IPS-18a (cell line): ENCODE measurements around the gene INTS14.
"Not testable (repeated sequence)": the region's sequence is repeated elsewhere in the genome, so short reads cannot be mapped to it uniquely, and the experiment has no call there.

Experiments used
- H3K27ac ChIP-seq: one replicate; pipeline ENCODE4 v1.5.1; 2013; ENCODE audit warnings: low read length
- H3K27me3 ChIP-seq: one replicate; pipeline ENCODE4 v1.6.1; 2013; ENCODE audit warnings: mild to moderate bottlenecking, low read length; ENCODE audit not compliant: control insufficient read depth, insufficient read depth
- H3K36me3 ChIP-seq: one replicate; pipeline ENCODE4 v1.6.1; 2013; ENCODE audit warnings: low read depth, low read length; ENCODE audit not compliant: control insufficient read depth
- H3K4me1 ChIP-seq: one replicate; pipeline ENCODE4 v1.6.1; 2013; ENCODE audit warnings: low read depth, low read length; ENCODE audit not compliant: control insufficient read depth
- H3K4me3 ChIP-seq: one replicate; pipeline ENCODE4 v1.5.1; 2013; ENCODE audit warnings: low read length
- H3K9ac ChIP-seq: one replicate; pipeline ENCODE4 v1.6.1; 2013; ENCODE audit warnings: mild to moderate bottlenecking, low read length, moderate library complexity
- H3K9me3 ChIP-seq: one replicate; pipeline ENCODE4 v1.6.1; 2013; ENCODE audit warnings: low read depth, low read length; ENCODE audit not compliant: control insufficient read depth

The INTS14 gene

DNA sequence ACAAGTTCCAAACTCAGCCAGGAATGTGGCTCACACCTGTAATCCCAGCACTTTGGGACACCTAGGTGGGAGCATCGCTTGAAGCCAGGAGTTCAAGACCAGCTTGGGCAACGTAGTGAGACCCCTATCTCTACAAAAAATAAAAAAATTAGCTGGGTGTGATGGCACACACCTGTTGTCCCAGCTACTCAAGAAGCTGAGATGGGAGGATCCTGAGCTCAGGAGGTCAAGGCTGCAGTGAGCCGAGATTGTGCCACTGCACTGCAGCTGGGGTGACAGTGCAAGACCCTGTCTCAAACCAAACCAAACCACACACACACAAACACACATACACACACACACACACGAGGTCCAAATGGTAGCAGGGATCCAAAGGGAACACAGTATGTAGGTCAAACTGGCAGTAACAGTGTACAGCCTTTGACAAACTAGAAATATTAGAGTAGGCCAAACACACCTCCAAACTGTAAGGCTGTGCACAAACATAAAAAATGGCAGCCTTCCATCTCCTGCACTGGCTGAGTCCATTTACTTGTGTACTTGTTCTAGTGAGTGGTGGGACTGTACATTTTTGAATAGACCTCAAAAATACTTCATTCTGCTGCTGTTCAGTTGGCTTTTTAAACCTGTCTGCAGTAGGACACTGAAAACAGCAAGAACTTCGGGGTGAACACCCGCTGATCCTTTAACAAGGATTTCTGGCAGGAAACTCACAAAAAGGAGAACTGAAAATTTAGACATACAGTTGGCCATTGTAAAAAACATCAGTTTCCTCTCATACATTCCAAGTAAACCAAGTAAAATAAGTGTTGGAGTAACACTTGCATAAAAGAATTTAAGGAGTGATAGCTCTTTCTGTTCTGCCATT is 33.6 kb downstream of the INTS14 start:
- peaks cover 69% of the 10 kb centered on the region for H3K36me3 ChIP-seq

DNA sequence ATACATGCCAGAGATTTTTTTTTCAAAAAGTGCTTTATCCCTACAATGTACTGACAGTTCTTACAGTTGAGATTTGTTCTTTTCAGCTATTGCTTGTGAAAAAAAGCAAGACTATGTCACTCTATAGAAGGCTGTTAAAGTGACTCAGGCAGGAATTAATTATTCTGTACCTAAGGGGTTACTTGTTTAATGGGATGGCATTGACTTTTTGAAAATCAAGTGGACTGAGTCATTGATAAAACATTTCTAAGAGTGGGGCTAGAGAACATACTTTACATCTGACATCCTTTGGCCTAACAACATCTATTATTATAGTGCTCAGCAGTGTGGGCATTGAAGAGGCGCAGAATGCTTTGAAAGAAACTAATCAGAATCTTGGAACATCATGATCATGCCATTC is 34.3 kb downstream of the INTS14 start:
- Histone ChIP-seq H3K36me3 (peaks cover 71% of the 10 kb centered on the region), H3K4me3 (no peak overlapping the region), H3K4me1 (no peaks in the 10 kb centered on the region), H3K27ac (no peak overlapping the region), H3K27me3 (no peaks in the 10 kb centered on the region), H3K9me3 (no peaks in the 10 kb centered on the region), H3K9ac (no peak overlapping the region)

More for the DNA sequence above, 33.6 kb downstream of the INTS14 start:
- H3K27me3 ChIP-seq = no peaks in the 10 kb centered on the region
- H3K9ac ChIP-seq = no peak overlapping the region
- H3K9me3 ChIP-seq = no peaks in the 10 kb centered on the region
- H3K27ac ChIP-seq = no peak overlapping the region
- H3K4me1 ChIP-seq = no peaks in the 10 kb centered on the region
- no peak overlapping the region for H3K4me3 ChIP-seq

DNA sequence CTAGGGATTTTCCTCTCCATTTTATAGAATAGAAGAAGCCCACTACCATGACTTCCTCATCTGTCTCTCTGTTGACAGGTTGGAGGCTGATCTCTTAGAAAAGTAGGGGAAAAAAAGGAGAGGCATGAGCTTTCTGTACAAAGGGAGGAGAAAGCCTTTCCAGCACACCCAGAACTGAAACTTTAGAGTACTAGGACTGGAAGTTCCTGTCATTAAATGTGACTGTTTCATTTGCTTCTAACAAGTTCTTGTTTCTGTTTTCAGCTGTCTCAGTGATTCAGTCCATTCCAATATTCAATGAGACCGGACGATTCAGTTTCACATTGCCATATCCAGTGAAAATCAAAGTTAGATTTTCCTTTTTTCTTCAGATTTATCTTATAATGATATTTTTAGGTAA is 39.0 kb downstream of the INTS14 start:
- peaks cover 74% of the 10 kb centered on the region for H3K36me3 ChIP-seq

DNA sequence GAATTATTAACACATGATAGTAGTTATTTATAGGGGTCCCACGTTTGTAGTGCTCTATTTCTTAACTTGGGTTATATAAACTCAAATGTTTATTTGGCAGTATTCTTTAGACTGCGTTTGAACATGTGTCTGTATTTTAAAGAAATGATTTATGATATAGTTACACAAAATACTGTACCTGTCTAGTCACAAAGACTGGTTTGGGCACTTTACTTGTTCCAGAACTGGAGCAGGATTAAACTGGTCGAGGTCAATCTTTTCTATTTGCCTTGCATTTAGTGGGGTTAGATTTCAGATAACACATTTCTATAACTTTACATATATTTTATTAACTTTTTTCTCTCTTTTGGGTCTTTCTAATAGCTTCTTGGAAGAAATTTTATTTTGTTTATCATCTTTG is 41.2 kb downstream of the INTS14 start:
- Histone ChIP-seq H3K27ac (no peak overlapping the region), H3K9me3 (no peaks in the 10 kb centered on the region), H3K27me3 (no peaks in the 10 kb centered on the region), H3K9ac (no peak overlapping the region), H3K4me3 (no peak overlapping the region), H3K4me1 (no peaks in the 10 kb centered on the region), H3K36me3 (peaks cover 76% of the 10 kb centered on the region)

More for the DNA sequence above, 39.0 kb downstream of the INTS14 start:
- H3K9me3 ChIP-seq = no peaks in the 10 kb centered on the region
- H3K9ac ChIP-seq = no peak overlapping the region
- H3K4me3 ChIP-seq = no peak overlapping the region
- no peak overlapping the region for H3K27ac ChIP-seq
- no peaks in the 10 kb centered on the region for H3K27me3 ChIP-seq
- H3K4me1 ChIP-seq = no peaks in the 10 kb centered on the region

DNA sequence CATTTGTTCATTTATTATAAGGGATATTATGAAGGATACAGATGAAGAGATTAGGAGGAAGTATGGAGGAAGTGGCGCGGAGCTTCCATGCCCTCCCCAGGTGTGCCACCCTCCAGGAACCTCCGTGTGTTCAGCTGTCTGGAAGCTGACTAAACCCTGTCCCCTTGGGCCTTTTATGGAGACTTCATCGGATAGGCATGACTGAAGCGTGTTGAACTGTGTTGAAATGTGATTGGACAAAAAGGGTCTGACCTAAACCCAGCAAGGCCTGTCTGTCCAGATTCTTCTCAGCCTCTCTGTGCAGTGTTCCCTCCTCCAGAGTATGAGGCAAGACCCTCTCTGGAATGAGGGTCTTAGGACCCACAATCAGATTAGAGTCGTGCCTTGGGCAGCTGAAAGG is 49.0 kb downstream of the INTS14 start:
- Histone ChIP-seq H3K4me3 (no peak overlapping the region), H3K27ac (no peak overlapping the region), H3K9ac (no peak overlapping the region), H3K36me3 (peaks cover 67% of the 10 kb centered on the region), H3K27me3 (no peaks in the 10 kb centered on the region), H3K4me1 (no peaks in the 10 kb centered on the region), H3K9me3 (no peaks in the 10 kb centered on the region)

DNA sequence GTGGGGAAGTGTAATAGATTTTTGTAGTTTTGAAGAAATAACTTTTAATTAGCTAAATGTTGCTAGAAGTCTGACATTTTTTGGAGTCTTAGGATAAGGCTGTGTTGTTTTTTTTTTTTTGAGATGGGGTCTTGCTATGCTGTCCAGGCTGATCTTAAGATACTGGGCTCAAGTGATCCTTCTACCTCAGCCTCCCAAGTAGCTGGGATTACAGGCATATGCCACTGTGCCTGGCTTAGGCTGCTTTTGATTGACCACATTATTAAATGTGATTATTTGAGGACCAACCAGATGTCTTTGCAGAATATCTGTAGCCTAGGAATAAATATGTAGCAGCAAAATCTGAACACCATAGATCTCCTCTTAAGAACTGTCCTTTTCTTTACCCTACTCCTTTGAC is 51.0 kb downstream of the INTS14 start:
- no peaks in the 10 kb centered on the region for H3K9me3 ChIP-seq
- no peak overlapping the region for H3K4me3 ChIP-seq
- no peaks in the 10 kb centered on the region for H3K4me1 ChIP-seq
- peaks cover 75% of the 10 kb centered on the region for H3K36me3 ChIP-seq
- no peaks in the 10 kb centered on the region for H3K27me3 ChIP-seq
- H3K9ac ChIP-seq = no peak overlapping the region
- no peak overlapping the region for H3K27ac ChIP-seq

DNA sequence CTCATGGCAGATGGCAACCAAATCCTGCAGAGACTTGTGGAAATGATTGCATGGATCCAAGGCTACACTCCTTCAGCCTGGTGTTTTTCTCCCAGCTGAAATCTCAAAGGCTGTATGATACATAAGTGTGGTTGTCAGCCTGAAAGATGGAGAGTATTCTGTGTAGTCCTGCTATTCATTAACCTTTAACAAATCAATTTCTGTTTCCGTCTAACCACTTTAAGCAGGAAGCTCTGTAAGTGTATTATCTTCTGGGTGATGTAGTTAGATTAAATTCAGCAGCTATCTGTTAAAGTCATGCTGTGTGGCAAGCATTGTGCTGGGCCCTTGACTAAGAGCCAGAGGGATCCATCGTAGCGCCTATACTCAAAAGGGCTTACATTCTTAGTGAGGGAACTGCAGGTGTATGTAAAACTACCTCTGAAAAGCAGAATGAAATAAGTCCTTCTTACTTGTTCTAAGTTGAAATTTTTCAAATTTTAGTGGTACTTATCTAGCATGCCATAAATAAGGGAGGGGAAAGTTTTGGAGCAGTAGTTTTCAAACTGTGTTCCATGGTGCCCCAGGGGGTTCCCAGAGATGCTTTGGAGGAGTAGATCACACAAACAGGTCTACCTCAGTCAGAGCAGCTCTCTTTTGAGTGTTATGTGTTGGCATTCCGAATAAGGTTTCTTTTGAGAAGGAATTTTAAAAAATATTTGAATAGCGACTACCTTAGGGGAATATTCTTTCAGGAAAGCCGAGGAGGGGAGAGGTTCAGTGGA is 51.8 kb downstream of the INTS14 start:
- no peaks in the 10 kb centered on the region for H3K27me3 ChIP-seq
- H3K4me1 ChIP-seq = no peaks in the 10 kb centered on the region
- H3K9me3 ChIP-seq = no peaks in the 10 kb centered on the region
- H3K36me3 ChIP-seq = peaks cover 72% of the 10 kb centered on the region
- no peak overlapping the region for H3K27ac ChIP-seq
- no peak overlapping the region for H3K9ac ChIP-seq
- H3K4me3 ChIP-seq = no peak overlapping the region

DNA sequence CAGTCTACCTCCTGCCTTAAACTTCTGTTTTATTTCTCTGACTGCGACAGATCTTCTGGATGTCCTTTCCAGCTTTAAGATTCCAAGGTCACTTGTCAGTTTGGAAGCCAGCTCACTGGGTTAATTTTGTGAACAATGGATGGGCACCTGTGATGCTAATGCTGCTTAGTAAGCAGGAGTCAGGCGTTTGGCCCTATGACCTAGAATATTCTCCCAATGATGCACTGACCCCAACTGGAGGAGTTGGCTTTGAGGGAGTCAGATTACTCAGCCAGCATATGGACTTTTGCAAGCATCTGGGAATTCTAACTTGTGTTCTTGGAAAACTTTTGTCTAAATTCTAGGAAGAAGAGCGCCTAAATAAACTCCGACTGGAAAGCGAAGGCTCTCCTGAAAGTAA is 52.6 kb downstream of the INTS14 start:
- no peaks in the 10 kb centered on the region for H3K4me1 ChIP-seq
- no peaks in the 10 kb centered on the region for H3K27me3 ChIP-seq
- no peak overlapping the region for H3K27ac ChIP-seq
- H3K4me3 ChIP-seq = no peak overlapping the region
- no peaks in the 10 kb centered on the region for H3K9me3 ChIP-seq
- H3K9ac ChIP-seq = no peak overlapping the region
- peaks cover 67% of the 10 kb centered on the region for H3K36me3 ChIP-seq

DNA sequence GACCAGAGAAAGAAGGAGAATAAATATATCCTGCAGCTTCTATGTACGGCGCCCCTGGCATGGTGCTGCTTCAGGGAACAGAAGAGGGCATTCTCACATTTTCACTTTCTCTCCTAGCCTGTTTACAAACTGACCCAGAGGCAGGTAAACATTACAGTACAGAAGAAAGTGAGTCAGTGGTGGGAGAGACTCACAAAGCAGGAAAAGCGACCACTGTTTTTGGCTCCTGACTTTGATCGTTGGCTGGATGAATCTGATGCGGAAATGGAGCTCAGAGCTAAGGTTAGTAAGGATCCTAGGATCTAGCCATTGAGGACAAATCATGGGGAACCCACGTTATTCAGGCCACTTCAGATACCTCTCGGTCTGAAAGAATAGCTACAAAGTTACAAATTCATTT is 54.3 kb downstream of the INTS14 start:
- no peak overlapping the region for H3K9ac ChIP-seq
- no peak overlapping the region for H3K27ac ChIP-seq
- H3K4me3 ChIP-seq = no peak overlapping the region
- no peaks in the 10 kb centered on the region for H3K27me3 ChIP-seq
- H3K9me3 ChIP-seq = no peaks in the 10 kb centered on the region
- no peaks in the 10 kb centered on the region for H3K4me1 ChIP-seq
- peaks cover 51% of the 10 kb centered on the region for H3K36me3 ChIP-seq

DNA sequence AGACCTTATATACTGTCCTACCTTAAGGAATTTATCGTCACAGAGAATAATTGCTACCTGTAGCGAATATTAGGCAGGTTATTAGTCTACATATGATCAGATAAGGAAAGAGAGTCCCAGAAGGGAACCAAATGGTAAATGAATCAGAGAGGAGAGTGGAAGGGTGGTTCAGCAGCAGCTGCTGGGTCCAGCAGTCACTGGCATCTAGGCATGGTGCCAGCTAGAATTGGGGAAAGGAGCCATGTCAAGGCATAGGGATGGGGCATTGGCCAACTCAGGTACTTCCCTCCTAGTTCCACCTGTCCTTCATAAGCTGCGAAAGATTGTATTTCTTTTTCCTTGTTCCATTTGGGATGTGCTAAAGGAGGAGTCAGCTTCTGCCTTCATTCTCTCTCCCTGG is 57.2 kb downstream of the INTS14 start:
- Histone ChIP-seq H3K27ac (no peak overlapping the region), H3K36me3 (peaks cover 37% of the 10 kb centered on the region)

DNA sequence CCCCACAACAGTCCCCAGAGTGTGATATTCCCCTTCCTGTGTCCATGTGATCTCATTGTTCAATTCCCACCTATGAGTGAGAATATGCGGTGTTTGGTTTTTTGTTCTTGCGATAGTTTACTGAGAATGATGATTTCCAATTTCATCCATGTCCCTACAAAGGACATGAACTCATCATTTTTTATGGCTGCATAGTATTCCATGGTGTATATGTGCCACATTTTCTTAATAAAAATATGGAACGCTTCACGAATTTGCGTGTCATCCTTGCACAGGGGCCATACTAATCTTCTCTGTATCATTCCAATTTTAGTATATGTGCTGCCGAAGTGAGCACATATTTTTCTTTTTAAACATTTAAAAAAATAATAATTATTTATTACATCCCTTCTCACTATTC is 58.1 kb downstream of the INTS14 start:
- H3K9ac ChIP-seq, H3K4me3 ChIP-seq, H3K27ac ChIP-seq, H3K9me3 ChIP-seq, H3K4me1 ChIP-seq, H3K27me3 ChIP-seq: not testable (repeated sequence)
- peaks cover 29% of the 10 kb centered on the region for H3K36me3 ChIP-seq

More for the DNA sequence above, 57.2 kb downstream of the INTS14 start:
- Histone ChIP-seq H3K4me3 (no peak overlapping the region), H3K27me3 (no peaks in the 10 kb centered on the region), H3K9me3 (no peaks in the 10 kb centered on the region), H3K9ac (no peak overlapping the region), H3K4me1 (peaks cover 6% of the 10 kb centered on the region)
